Measurements from ENCODE around the gene HSPB6. TPM values are rescaled to one million over a fixed set of nuclear protein-coding genes. Genes with fewer than 3 reads are reported as not detected.

HSPB6 gene, protein sequence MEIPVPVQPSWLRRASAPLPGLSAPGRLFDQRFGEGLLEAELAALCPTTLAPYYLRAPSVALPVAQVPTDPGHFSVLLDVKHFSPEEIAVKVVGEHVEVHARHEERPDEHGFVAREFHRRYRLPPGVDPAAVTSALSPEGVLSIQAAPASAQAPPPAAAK
- polyA plus RNA-seq (not detected in 3 replicates), polyA minus RNA-seq (0.20 TPM in 1 of 3 replicates, not detected in the others)
- not detected for polyA plus RNA-seq (2011; ENCODE audit: low read depth)
- not detected in 2 replicates for polyA plus RNA-seq (2011; cell fraction: cytosol; rRNA removed)
- not detected in 2 replicates for polyA plus RNA-seq (2011; cell fraction: nucleus; rRNA removed)
- polyA plus RNA-seq (2012; ENCODE audit: low replicate concordance) = 0.07 and 0.17 TPM in 2 replicates
- not detected for polyA minus RNA-seq (2011; cell fraction: cytosol; rRNA and poly(A)+ RNA removed)
- polyA minus RNA-seq (2011; cell fraction: nucleus; rRNA and poly(A)+ RNA removed) = not detected in 2 replicates

DNA sequence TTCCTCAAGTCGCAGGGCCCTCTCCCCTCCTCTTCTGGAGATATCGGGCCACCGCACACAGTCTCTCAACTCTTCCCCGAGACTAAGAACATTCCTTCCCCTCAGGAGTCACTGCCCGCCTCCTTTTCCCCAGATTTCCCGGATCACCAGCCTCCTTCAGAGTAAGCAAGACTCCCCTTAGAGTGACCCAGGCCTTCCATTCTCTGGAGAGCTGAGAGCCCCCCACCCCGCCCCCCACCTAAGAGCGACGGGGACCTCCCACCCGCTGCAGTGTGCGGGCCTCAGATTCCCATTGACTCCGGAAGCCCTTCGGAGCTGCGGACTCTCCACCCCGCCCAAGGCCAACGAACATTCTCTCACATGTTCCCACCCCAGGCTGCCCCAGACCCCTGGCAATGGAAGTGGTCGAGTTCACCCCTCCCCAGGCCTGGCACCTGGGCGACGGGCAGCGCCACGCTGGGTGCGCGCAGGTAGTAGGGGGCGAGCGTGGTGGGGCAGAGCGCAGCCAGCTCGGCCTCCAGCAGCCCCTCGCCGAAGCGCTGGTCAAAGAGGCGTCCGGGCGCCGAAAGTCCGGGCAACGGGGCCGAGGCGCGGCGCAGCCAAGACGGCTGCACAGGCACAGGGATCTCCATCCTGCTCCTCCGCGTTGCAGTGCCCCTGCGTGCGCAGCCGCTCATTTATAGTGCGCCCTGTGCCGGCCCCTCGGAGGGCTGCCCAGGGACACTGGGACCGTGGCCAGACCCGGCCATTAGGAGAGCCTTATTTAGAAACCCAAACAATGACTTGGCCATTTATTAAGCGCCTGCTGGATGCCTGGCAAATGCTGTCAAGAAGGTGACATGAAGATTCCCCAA, at the start of gene HSPB6:
Gene HSPB6, minus strand, starts transcription at position 653 of the 854 bp plus-strand sequence. Its CDS starts 21 bp downstream, at position 632.
- Histone ChIP-seq H3K9me3 (ENCODE audit: control insufficient read depth, low read depth, low read length) (no peaks in the 10 kb centered on the region), H3K27ac (ENCODE audit: control insufficient read depth, insufficient read depth, low read length) (peak within 1 kb of the TSS; percentile 43), H2AFZ (ENCODE audit: control insufficient read depth, low read length) (peak within 1 kb of the TSS; percentile 15), H3K27me3 (ENCODE audit: control insufficient read depth, extremely low read depth, insufficient read depth, low read length) (no peaks in the 10 kb centered on the region), H3K4me3 (ENCODE audit: control insufficient read depth in 2 of 3, extremely low read depth in 1 of 3, insufficient read depth in 2 of 3, low read depth in 1 of 3, low read length in 3 of 3) (peak within 1 kb of the TSS; percentile 65 to 95 (median 92)), H3K4me1 (ENCODE audit: control insufficient read depth, extremely low read depth, insufficient read depth, low read length) (peaks cover 23% of the 10 kb centered on the region), H4K20me1 (ENCODE audit: control insufficient read depth, extremely low read depth, insufficient read depth, low read length) (no peaks in the 10 kb centered on the region), H3K79me2 (ENCODE audit: control insufficient read depth, insufficient read depth, low read length) (peaks cover 20% of the 10 kb centered on the region), H3K4me2 (ENCODE audit: control insufficient read depth, extremely low read depth, insufficient read depth, low read depth, low read length) (peak within 1 kb of the TSS; percentile 82), H3K36me3 (ENCODE audit: control insufficient read depth in 2 of 2, extremely low read depth in 1 of 2, insufficient read depth in 2 of 2, low read length in 2 of 2) (peaks cover 19 to 20% of the 10 kb centered on the region in 2 experiments), H3K9me1 (ENCODE audit: control insufficient read depth, extremely low read depth, insufficient read depth, low read length) (no peaks in the 10 kb centered on the region), H3K9ac (ENCODE audit: control insufficient read depth, extremely low read depth, insufficient read depth, low read length) (peak within 1 kb of the TSS; percentile 52)
- DNase-seq (ENCODE audit: low read depth, low spot score) = no peak
- no peak for TF ChIP-seq EZH2 (IDR thresholded peaks at IDR 0.05; ENCODE audit: low read length)
- TF ChIP-seq, protein P1, sequence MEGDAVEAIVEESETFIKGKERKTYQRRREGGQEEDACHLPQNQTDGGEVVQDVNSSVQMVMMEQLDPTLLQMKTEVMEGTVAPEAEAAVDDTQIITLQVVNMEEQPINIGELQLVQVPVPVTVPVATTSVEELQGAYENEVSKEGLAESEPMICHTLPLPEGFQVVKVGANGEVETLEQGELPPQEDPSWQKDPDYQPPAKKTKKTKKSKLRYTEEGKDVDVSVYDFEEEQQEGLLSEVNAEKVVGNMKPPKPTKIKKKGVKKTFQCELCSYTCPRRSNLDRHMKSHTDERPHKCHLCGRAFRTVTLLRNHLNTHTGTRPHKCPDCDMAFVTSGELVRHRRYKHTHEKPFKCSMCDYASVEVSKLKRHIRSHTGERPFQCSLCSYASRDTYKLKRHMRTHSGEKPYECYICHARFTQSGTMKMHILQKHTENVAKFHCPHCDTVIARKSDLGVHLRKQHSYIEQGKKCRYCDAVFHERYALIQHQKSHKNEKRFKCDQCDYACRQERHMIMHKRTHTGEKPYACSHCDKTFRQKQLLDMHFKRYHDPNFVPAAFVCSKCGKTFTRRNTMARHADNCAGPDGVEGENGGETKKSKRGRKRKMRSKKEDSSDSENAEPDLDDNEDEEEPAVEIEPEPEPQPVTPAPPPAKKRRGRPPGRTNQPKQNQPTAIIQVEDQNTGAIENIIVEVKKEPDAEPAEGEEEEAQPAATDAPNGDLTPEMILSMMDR (optimal IDR thresholded peaks at IDR 0.05 in 1 of 3, IDR thresholded peaks at IDR 0.05 in 1 of 3, conservative IDR thresholded peaks at IDR 0.05 in 1 of 3; ENCODE audit: extremely low read depth in 1 of 3, insufficient read depth in 2 of 3, low read length in 3 of 3) = no peak
- no peak for FAIRE-seq
- dilution Hi-C loops (cut with MboI; ENCODE audit: extremely low pct_ligation_motif_present, low sequenced_read_pairs) = no loop called here

DNA sequence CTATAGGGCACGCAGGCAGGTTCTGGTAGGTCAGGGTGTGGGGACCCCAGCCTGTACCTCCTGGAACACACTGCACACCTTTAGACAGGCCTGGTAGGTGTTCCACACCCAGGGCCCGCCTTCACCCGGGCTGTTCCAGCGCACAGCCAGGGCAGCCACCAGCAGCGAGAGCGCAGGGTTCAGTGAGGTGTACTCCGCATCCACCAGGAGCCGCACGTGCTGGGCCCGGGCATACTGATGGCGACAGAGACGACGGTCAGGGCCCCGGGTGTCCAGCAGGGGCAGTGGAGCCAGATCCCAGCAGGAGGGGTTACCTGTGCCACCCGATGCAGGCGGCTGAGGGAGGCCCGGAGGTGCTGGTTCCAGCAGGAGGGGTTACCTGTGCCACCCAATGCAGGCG, 49.8 kb upstream of the HSPB6 start:
- H3K9ac ChIP-seq (ENCODE audit: control insufficient read depth, extremely low read depth, insufficient read depth, low read length) = no peak overlapping the region
- H3K4me2 ChIP-seq (ENCODE audit: control insufficient read depth, extremely low read depth, insufficient read depth, low read depth, low read length) = no peak overlapping the region
- FAIRE-seq (no peak), DNase-seq (ENCODE audit: low read depth, low spot score) (no peak)
- H3K27me3 ChIP-seq (ENCODE audit: control insufficient read depth, extremely low read depth, insufficient read depth, low read length) = no peaks in the 10 kb centered on the region
- no peaks in the 10 kb centered on the region for H3K79me2 ChIP-seq (ENCODE audit: control insufficient read depth, insufficient read depth, low read length)
- H3K4me1 ChIP-seq (ENCODE audit: control insufficient read depth, extremely low read depth, insufficient read depth, low read length) = no peaks in the 10 kb centered on the region
- H2AFZ ChIP-seq (ENCODE audit: control insufficient read depth, low read length) = no peak overlapping the region
- H4K20me1 ChIP-seq (ENCODE audit: control insufficient read depth, extremely low read depth, insufficient read depth, low read length) = no peaks in the 10 kb centered on the region
- no peaks in the 10 kb centered on the region for H3K9me3 ChIP-seq (ENCODE audit: control insufficient read depth, low read depth, low read length)
- H3K36me3 ChIP-seq (ENCODE audit: control insufficient read depth in 2 of 2, extremely low read depth in 1 of 2, insufficient read depth in 2 of 2, low read length in 2 of 2) = no peaks in the 10 kb centered on the region
- TF ChIP-seq, protein P1 (optimal IDR thresholded peaks at IDR 0.05 in 1 of 3, IDR thresholded peaks at IDR 0.05 in 1 of 3, conservative IDR thresholded peaks at IDR 0.05 in 1 of 3; ENCODE audit: extremely low read depth in 1 of 3, insufficient read depth in 2 of 3, low read length in 3 of 3) = no peak
- TF ChIP-seq EZH2 (IDR thresholded peaks at IDR 0.05; ENCODE audit: low read length) = no peak
- H3K9me1 ChIP-seq (ENCODE audit: control insufficient read depth, extremely low read depth, insufficient read depth, low read length) = no peaks in the 10 kb centered on the region
- dilution Hi-C loops (cut with MboI; ENCODE audit: extremely low pct_ligation_motif_present, low sequenced_read_pairs) = no loop called here
- no peak overlapping the region for H3K27ac ChIP-seq (ENCODE audit: control insufficient read depth, insufficient read depth, low read length)
- no peak overlapping the region for H3K4me3 ChIP-seq (ENCODE audit: control insufficient read depth in 2 of 3, extremely low read depth in 1 of 3, insufficient read depth in 2 of 3, low read depth in 1 of 3, low read length in 3 of 3)
